Lower leg skin (tissue), 4 donors: ENCODE measurements around the gene PIR. TPM values are rescaled to one million over a fixed set of nuclear protein-coding genes. Genes with fewer than 3 reads are reported as not detected.

ENCODE experiments used
- DNase-seq, 2 donors: peaks; one replicate each; pipeline ENCODE4 v3.0.0-alpha.2; 2019; ENCODE audit warnings: low spot score in 2 of 2
- H3K4me3 ChIP-seq: fragments of 200-600 bp; sonication (generic); 2 replicates; pipeline ENCODE4 v1.5.1; 2017; ENCODE audit warnings: mild to moderate bottlenecking, low read depth; ENCODE audit not compliant: poor library complexity, severe bottlenecking
- CTCF ChIP-seq, 3 donors: fragments of 450-650 bp; IDR thresholded peaks; one replicate each; pipeline ENCODE4 v1.5.1; 2016; ENCODE audit warnings: antibody characterized with exemption in 3 of 3, mild to moderate bottlenecking in 3 of 3, moderate library complexity in 2 of 3
- POLR2A ChIP-seq, 2 donors: fragments of 450-650 bp; IDR thresholded peaks; one replicate each; pipeline ENCODE4 v1.6.1; 2016 to 2017; ENCODE audit warnings: antibody characterized with exemption in 2 of 2, mild to moderate bottlenecking in 1 of 2, moderate library complexity in 1 of 2
- WGBS, 2 donors: methylation state at CpG; one replicate each; pipeline ENCODE4 v1.1.5; 2018; 5-methylcytosine and 5-hydroxymethylcytosine counted together
- intact Hi-C: fragments of 100-400 bp; cut with DNase I; formaldehyde crosslinking; loops from one replicate; pipeline ENCODE4 v1.15.0; 2023; ENCODE audit warnings: low total_unique reads
- total RNA-seq, 4 donors: library from RNA; depleted of rRNA; stranded (reverse); fragments of >200 nt; gene quantifications; one replicate each; pipeline ENCODE4 v1.1.0, GENCODE V29; 2016

The PIR gene
- total RNA-seq, 4 donors from 2014 or later: 6.3 to 18.0 (median 12.1) TPM

- intact Hi-C loops: no loop called here
- WGBS, 2 donors: 39 to 51% methylated on average over 2 of the region's 2 CpGs
- DNase-seq: peak in 1 of 2 donors; percentile 13
- TF ChIP-seq POLR2A (IDR thresholded peaks at IDR 0.05) (no peak), CTCF (IDR thresholded peaks at IDR 0.05) (no peak)
- no peak within 1 kb of the TSS for H3K4me3 ChIP-seq
These were observed 108.8 kb downstream of the PIR start, which contains the start of gene VEGFD for GRCh38 chrX:15384304-15384703. Gene VEGFD (minus strand): TSS chrX:15384413. CDS start chrX:15383946, 467 bp downstream.

GRCh38 chrX:15382813-15383212 lies 110.3 kb downstream of the PIR start:
- TF ChIP-seq CTCF (IDR thresholded peaks at IDR 0.05): no peak
- no peak for TF ChIP-seq POLR2A (IDR thresholded peaks at IDR 0.05)
- intact Hi-C loops: no loop called here
- H3K4me3 ChIP-seq: no peak overlapping the region
- DNase-seq: no peak
- 72 to 93% methylated on average over 8 of the region's 8 CpGs for WGBS, 2 donors

GRCh38 chrX:15376956-15377355 lies 116.2 kb downstream of the PIR start:
- TF ChIP-seq CTCF (IDR thresholded peaks at IDR 0.05) (no peak), POLR2A (IDR thresholded peaks at IDR 0.05) (no peak)
- DNase-seq: no peak
- intact Hi-C loops: no loop called here
- 55 to 75% methylated on average over 1 of the region's 1 CpG for WGBS, 2 donors
- no peak overlapping the region for H3K4me3 ChIP-seq

- no peak for DNase-seq
These were observed 119.2 kb downstream of the PIR start for GRCh38 chrX:15373976-15374375.

GRCh38 chrX:15366506-15367352 lies 126.4 kb downstream of the PIR start:
- H3K4me3 ChIP-seq: no peak overlapping the region
- intact Hi-C loops: no loop called here
- no peak for TF ChIP-seq POLR2A (IDR thresholded peaks at IDR 0.05)
- no peak for TF ChIP-seq CTCF (IDR thresholded peaks at IDR 0.05)
- DNase-seq: no peak
- WGBS, 2 donors: 64 to 77% methylated on average over 9 of the region's 9 CpGs

More at GRCh38 chrX:15373976-15374375, 119.2 kb downstream of the PIR start:
- intact Hi-C loops: no loop called here
- 53 to 75% methylated on average over 3 of the region's 3 CpGs for WGBS, 2 donors
- TF ChIP-seq POLR2A (IDR thresholded peaks at IDR 0.05): no peak
- TF ChIP-seq CTCF (IDR thresholded peaks at IDR 0.05): no peak
- H3K4me3 ChIP-seq: no peak overlapping the region
